ENCODE measurements around the gene DIAPH2.

DIAPH2 gene

DNA sequence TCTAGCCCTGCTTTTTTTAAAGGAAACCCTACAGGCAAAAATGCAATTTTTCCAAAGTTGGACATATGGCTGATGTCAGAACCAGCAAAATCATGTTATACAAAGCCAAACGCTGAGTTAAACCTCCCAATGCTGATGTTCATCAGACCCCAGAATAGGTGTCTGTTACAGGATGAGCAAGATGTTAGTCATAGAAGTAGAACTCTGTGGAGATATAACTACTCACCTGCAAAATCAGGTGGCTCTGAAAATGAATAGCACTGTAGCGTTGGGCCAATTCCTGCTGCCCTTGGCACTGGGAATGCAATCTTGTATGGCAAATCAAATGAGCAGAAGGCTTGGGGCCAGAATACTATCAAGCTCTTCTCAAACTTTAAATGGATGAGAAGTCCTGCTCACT is 833.1 kb downstream of the DIAPH2 start:
- no peak for DNase-seq

- no peak for DNase-seq
Observed at GRCh38 chrX:97522307-97522706, 837.7 kb downstream of the DIAPH2 start.

GRCh38 chrX:97524340-97524739 is 839.7 kb downstream of the DIAPH2 start:
- DNase-seq, result no peak

DNA sequence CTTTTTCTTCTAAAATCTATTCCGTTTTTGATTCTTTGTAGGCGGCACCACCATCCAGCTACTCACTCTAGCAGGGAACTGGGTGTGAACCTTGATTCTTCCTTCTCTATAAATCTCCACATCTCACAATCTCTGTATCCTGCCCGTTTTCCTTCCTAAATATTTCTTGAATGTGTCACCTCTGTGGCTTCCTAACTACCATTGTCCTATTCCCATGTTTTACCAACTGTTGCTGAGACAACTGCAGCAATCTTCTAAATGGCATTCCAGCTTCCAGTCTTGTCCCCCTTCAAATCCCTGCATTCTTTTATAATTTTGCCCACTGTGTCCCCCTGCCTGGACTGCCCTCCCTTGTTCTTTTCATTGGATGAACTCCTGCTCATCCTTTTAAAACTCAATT is 840.4 kb downstream of the DIAPH2 start:
- DNase-seq, result no peak

- no peak for DNase-seq
Observed at GRCh38 chrX:97525981-97526380, 841.3 kb downstream of the DIAPH2 start.

DNA sequence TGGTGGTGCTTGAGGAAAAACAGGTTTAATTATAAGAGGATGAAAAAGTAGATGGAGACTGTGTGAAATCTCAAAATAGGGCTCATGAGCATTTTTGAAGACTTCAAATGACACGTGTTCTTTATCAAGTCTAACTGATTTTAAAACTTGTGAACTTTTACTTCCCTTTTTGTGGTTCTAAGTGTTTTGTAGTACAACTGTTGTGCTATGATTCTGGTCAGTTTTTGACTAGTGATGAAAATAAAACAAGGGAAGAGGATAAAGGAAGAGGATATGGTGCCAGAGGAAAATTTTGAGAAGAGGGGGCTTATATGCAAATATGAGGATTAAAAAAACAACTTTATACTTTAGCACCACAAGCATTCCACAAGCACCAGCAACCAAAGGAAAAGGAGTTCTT is 843.1 kb downstream of the DIAPH2 start:
- DNase-seq, result peak; percentile 22

DNA sequence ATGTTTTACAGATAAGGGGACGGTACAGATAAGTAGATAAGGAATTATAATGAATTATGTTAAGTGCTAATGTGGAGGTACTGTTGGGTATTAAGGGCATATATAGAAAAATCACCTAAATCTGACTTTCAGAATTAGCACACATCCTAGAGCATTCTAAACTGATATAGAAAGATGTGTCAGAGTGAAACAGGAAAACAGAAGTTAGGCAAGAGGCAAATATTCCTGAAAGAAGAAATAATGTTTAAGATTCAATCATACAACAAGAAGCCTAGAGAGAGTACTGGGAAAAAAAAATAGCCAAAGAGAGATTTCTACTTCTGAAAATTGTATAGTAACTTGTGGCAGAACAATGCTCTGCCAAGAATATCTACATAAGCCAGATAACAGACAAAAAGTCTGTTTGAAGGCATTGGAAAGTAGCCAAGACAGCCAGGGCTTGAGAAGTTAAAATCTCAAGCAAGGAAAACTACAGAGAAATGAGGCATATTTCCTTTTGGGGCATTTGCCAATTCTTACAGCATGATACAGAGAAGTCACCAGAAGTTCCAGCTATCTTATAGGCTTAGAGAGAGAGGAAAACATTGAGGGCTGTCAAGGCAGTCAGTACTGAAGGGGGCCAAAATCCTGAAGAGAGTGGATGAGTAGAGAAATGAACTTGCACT is 845.0 kb downstream of the DIAPH2 start:
- peak; percentile 70 for DNase-seq

GRCh38 chrX:97531825-97532224 is 847.2 kb downstream of the DIAPH2 start:
- DNase-seq, result no peak

DNA sequence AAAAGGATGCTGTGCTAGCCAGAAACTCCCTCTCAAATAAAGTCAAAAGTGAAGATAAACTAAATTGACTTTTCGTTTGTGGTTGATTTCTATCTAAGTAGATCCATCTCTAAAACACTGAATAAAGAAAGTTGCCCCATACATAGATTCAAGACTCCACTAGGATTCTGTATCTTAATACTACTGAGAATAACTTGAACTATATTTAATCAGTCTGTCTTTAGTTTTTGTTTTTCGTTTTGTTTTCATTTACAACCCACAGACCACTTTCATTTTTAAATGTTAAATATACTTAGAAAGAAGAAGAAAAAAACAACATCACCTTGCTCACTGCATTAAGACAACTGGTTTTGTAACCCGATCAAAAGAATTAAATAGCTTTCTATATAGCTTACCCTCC is 854.1 kb downstream of the DIAPH2 start:
- DNase-seq, result no peak

DNA sequence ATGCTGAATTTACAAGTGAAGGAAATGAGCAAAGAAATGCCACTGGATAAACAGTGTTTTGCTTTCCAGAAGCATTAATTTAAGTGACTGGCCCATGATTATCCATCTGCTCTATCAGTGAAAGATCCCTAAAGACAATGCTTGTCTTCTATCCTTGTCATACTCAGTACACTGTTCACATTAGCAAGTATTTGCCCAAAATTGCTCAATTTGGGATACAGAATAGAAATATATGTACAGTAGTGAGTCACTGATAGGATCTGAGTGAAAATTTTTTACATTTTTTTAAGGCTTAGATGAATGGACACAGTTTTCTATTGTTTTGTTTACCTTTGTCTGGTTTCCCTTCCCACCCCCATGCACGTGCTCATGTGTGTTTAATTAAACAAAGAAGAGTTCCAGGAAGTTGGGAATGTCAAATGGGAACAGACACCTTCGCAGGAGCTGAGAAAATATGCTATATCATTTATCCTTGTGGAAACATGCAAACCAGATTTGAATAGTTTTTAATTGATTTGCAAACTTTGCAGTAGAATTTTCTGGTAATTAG is 855.4 kb downstream of the DIAPH2 start:
- no peak for DNase-seq

DNA sequence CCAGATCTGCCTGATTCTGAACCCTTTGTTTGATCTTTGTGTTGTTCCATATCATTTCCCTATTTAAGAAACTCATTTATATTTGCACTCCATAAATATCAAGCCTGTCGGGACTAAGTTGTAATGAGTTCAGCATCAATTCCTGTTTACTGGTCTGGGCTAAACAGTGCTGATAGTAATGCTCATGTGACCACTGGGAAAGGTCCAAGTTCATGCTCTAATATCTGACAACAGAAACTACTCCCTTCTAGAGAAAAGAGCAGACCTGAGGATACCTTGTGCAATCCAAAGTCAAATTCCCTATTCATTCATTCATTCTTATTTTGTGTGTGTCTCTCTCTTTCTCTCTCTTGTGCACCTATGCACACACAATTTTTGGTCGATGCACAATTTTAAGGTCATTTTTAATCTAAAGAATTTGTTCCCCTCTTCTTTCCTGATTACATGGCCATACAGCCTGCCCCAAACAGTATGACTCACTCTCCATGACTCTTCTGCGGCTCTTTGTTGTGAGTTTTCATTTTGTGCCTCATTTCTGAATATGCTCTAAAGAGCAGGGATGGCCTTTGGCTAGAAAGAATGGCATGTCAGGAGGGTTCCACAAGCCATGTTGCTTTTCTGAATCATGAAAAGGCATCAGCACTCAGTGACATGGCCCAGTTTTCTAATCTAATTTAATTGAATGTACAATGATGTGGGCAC is 863.4 kb downstream of the DIAPH2 start:
- DNase-seq, result no peak

DNA sequence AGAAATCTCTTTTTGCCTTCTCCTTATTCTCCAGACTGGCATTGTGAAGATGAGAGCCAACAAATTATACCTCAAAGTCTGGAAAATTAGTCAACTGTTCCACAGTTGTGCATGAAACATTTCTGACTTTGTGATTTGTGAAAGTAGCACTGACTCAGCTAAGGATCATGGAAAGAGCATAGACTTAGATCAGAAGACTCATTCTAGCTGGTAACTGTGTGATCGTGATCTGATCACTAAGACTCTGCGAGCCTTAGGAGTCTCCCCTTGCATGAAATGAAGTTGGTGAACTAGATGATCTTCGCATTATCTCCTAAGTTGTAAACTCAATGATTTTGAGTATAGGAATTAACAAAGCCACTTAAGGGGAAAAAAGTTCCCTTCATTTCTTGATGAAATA is 867.2 kb downstream of the DIAPH2 start:
- no peak for DNase-seq

DNA sequence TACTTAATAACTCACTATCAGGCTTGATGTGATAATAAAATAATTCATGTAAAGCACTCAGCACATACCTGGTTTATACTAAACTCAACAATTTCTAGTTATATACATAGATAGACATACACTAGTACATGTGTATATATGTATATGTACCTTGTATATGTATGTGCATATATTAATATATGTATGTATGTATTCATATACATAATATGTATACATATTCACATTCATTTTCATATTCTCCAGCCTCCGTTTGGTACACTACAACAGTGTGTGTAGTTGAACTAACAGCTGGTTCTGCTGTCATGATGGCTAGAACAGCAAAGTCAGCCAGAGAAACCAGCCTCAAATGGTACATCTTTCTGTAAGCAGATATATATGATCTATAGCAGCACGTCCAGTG is 869.2 kb downstream of the DIAPH2 start:
- DNase-seq, result no peak

GRCh38 chrX:97556359-97556758 is 871.7 kb downstream of the DIAPH2 start:
- no peak for DNase-seq

DNA sequence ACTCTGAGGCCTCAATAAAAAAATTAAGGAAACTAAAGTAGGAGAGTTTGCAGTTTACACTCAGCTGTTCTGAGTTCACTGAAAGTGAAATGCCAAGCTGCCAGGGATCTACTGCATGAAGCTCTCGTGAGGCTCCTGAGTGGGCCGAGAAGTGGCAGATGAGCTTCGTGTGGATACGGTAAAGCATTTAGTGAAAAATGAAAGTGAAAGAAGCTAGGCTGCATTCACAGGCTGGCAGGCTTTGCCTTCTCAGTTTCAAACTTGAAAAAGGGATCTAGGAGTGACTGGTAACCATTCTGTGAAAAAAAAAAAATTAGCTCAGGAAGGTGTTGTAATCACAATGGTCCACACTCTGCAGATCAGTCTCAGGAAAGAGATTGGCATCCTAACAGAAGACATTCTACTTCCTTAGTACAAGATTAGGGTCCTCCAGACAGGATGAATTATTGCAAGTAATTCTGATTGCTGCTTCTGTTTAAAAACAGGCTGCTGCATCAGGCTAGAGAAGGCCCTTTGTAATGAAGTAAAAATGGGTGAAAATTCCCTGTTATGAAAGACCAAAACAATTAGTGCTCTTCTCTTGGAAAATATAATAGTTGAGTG is 879.0 kb downstream of the DIAPH2 start:
- DNase-seq, result peak; percentile 77

GRCh38 chrX:97564496-97564895 is 879.9 kb downstream of the DIAPH2 start:
- DNase-seq, result peak; percentile 4

DNA sequence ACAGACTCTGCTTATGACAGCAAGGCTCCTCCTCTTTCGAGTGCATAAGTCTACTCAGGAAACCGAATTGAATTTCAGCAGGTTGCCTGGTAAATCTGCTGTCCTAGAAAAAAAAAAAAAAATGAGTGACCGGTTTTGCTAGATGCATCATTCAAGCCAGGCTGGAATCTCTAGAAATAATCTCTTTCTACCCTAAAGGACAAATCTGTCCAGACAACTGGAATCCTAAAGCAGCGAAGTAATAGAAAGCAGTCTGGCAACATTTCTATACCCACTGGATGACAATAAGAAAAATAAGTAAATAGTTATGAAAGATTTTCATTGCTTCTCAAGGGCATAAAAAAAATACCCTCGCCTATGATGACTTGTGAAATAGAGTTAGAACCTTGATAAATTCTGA is 902.5 kb downstream of the DIAPH2 start:
- DNase-seq, result no peak

- DNase-seq, result no peak
Observed at GRCh38 chrX:97594646-97595224, 910.1 kb downstream of the DIAPH2 start.

DNA sequence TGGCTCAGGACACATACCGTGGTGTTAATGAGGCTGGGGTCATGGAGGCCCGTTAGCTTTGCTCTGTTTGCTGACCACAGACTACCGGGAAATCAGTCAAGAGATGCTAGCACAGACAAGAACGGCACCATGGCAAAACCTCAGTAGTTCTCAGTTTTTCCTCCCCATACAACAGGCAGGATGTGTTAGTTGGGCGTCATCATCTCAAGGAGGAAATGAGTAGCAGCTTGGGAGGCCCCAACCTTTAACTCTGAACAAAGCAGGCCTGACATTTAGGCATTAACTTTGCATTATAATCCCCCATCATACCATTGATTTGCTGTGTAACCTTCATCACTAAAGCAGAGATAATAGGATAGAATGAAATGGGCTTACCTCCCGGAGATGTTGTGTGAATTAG is 913.3 kb downstream of the DIAPH2 start:
- DNase-seq, result peak; percentile 2

DNA sequence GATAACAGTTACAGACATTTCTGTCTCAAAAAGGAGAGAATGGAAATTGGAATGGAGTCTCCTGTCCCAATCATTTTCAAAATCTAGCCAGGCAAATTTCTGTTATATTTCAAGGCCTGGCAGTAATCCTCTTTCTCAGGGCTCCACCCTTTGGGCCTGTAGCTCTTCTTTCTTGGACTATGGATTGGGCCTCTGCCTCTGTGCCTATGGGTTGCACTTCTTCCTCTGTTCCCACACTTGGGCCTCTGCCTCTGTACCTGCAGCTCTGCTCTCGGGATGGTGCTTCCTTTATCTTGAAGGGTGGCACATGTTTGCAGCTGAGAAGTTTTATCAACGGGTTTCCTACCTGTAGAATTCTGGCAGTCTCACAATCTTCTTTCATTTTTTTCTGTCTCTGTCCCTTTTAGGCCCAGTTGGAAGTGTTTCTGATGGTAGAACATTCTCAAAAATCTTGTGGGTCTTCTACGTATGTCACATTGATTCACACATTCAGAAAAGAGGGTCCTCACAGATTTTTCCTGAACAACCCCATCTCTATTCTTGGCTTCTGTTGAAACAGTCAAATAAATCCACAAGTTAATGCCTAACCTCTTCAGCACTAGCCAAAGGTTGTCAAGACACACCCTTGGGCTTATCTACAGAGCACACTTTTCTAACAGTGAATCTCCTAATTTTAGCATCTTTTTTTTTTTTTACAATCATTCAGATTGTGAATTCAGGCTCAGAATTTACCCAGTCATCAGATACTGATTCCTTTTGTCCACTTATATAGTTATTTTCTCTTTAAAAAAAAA is 918.0 kb downstream of the DIAPH2 start:
- DNase-seq, result no peak

DNA sequence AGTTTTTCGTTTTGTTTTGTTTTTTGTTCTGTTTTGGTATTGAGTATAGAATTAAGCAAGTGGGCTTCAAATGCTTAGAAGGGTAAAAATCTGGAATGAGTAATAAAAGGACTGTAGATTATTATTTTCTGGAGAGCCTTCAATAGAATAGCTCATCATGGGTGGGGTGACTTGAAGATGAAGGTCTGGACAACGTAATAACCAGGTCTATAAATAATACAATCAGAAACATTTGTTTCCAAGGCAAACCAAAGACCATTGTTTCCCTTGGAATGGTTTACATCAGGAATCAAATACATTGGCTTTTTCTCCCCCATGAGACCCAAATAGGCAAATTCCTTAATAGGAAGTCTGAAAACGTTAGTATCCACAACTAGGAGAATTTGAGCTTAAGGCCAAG is 920.6 kb downstream of the DIAPH2 start:
- no peak for DNase-seq

- no peak for DNase-seq
Observed at GRCh38 chrX:97609357-97609756, 924.7 kb downstream of the DIAPH2 start.

- no peak for DNase-seq
Observed at GRCh38 chrX:97609938-97610337, 925.3 kb downstream of the DIAPH2 start.

Data from hematopoietic multipotent progenitor cell treated with erythropoietin and hydrocortisone succinate and interleukin-3 and kit ligand, for 4 days (in vitro differentiated cells).